Psoas muscle (tissue), 8 donors: Measurements from ENCODE around the gene TBCK. TPM values are rescaled to one million over a fixed set of nuclear protein-coding genes. Genes with fewer than 3 reads are reported as not detected.

Experiments
- ATAC-seq, 4 donors: fragments of 200-7000 bp; cut with Tn5 transposase; one replicate each; pipeline ENCODE4 v1.9.1; 2020; ENCODE audit warnings: moderate library complexity in 3 of 4, mild to moderate bottlenecking in 2 of 4
- DNase-seq, 2 donors: peaks; one replicate each; pipeline ENCODE4 v3.0.0-alpha.2; 2020
- H3K27ac ChIP-seq: fragments of 200-600 bp; one replicate; pipeline ENCODE4 v1.8.0; 2022
- H3K27me3 ChIP-seq, 3 donors: fragments of 200-600 bp in 1 of 3; one replicate each; pipeline versions ENCODE4 v1.6.1 to v1.8.0; 2013 to 2022; ENCODE audit warnings: low read length in 2 of 3, mild to moderate bottlenecking in 2 of 3, moderate library complexity in 1 of 3; ENCODE audit not compliant: insufficient read depth in 3 of 3
- H3K36me3 ChIP-seq, 2 donors: fragments of 200-600 bp in 1 of 2; one replicate each; pipeline versions ENCODE4 v1.6.1 to v1.8.0; 2013 to 2022; ENCODE audit warnings: low read depth in 1 of 2, mild to moderate bottlenecking in 1 of 2, moderate library complexity in 1 of 2; ENCODE audit not compliant: insufficient read depth in 1 of 2
- H3K4me1 ChIP-seq: fragments of 200-600 bp; one replicate; pipeline ENCODE4 v1.8.0; 2022
- H3K4me3 ChIP-seq: fragments of 200-600 bp; one replicate; pipeline ENCODE4 v1.8.0; 2022; ENCODE audit warnings: mild to moderate bottlenecking
- H3K9me3 ChIP-seq: fragments of 200-600 bp; one replicate; pipeline ENCODE4 v1.8.0; 2022
- WGBS, 3 donors: extraction: QIAGEN DNeasy Blood & Tissue Kit; methylation state at CpG; one replicate each; pipeline versions ENCODE4 v1.1.6 to v1.1.7; 2013; 5-methylcytosine and 5-hydroxymethylcytosine counted together
- intact Hi-C, 2 donors: fragments of 100-400 bp; cut with DNase I; formaldehyde crosslinking; loops; one replicate each; pipeline versions ENCODE4 v1.11.0 to v1.14.2; 2022
- polyA plus RNA-seq, 3 donors: library from polyadenylated mRNA; stranded (reverse); fragments of 200-250 nt; gene quantifications; one replicate each; pipeline ENCODE4 v1.2.3, GENCODE V29; 2013
- total RNA-seq, 4 donors: library from RNA; stranded (reverse); fragmentation: NEBNext Ultra II Directional in 2 of 4; extraction: Animal tissue kit (Norgen Biotek cat#: 25700) in 2 of 4; gene quantifications; one replicate each; pipeline versions ENCODE4 v1.2.1 to v1.2.4, GENCODE V29; 2021 to 2023
- TF ChIP-seq, protein P1 (sequence below): fragments of 200-600 bp; IDR thresholded peaks from one replicate; pipeline ENCODE4 v1.8.0; 2022; ENCODE audit warnings: antibody characterized with exemption
- donor health status: healthy with polysubstance abuse.
- donor health status: DM: no; HTN: no; CAD: no; lungs with moderate emphysema.
- donor health status: Bipolar disorder and iron deficiency.
- donor health status: healthy.
- donor health status: DM: yes; HTN: yes; CAD: no.
- donor health status: DM: no; HTN: no; CAD: no.
- donor health status: DM: no; HTN: no; CAD: no.
- donor health status: DM: yes; HTN: yes; CAD: no.

The TBCK gene
- total and polyA plus RNA-seq, 7 donors: 1.9 to 16.8 (median 9.7) TPM

- intact Hi-C loops: no loop called here
- Histone ChIP-seq H3K27me3 (no peaks in the 10 kb centered on the region), H3K27ac (no peak overlapping the region), H3K4me3 (no peak overlapping the region), H3K9me3 (peaks cover 6% of the 10 kb centered on the region), H3K36me3 (peaks cover 0 to 46% of the 10 kb centered on the region in 2 donors), H3K4me1 (no peaks in the 10 kb centered on the region)
- WGBS, 3 donors: 92 to 93% (median 93%) methylated on average over 1 of the region's 1 CpG
- ATAC-seq (no peak), DNase-seq (no peak)
- TF ChIP-seq, protein P1, sequence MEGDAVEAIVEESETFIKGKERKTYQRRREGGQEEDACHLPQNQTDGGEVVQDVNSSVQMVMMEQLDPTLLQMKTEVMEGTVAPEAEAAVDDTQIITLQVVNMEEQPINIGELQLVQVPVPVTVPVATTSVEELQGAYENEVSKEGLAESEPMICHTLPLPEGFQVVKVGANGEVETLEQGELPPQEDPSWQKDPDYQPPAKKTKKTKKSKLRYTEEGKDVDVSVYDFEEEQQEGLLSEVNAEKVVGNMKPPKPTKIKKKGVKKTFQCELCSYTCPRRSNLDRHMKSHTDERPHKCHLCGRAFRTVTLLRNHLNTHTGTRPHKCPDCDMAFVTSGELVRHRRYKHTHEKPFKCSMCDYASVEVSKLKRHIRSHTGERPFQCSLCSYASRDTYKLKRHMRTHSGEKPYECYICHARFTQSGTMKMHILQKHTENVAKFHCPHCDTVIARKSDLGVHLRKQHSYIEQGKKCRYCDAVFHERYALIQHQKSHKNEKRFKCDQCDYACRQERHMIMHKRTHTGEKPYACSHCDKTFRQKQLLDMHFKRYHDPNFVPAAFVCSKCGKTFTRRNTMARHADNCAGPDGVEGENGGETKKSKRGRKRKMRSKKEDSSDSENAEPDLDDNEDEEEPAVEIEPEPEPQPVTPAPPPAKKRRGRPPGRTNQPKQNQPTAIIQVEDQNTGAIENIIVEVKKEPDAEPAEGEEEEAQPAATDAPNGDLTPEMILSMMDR: no peak
Observed at GRCh38 chr4:106344647-106344970, 28.6 kb upstream of the TBCK start.

GRCh38 chr4:106343865-106344646 is 28.0 kb upstream of the TBCK start:
- H3K4me1 ChIP-seq: no peaks in the 10 kb centered on the region
- TF ChIP-seq, protein P1: no peak
- intact Hi-C loops: no loop called here
- no peaks in the 10 kb centered on the region for H3K27me3 ChIP-seq
- WGBS, 3 donors: 96 to 100% (median 96%) methylated on average over 2 of the region's 2 CpGs
- peaks cover 6% of the 10 kb centered on the region for H3K9me3 ChIP-seq
- H3K36me3 ChIP-seq: peaks cover 0 to 45% of the 10 kb centered on the region in 2 donors
- no peak for ATAC-seq
- DNase-seq: no peak
- no peak overlapping the region for H3K4me3 ChIP-seq
- no peak overlapping the region for H3K27ac ChIP-seq

- 90 to 97% (median 97%) methylated on average over 1 of the region's 1 CpG for WGBS, 3 donors
- Histone ChIP-seq H3K27me3 (no peaks in the 10 kb centered on the region), H3K27ac (no peak overlapping the region), H3K4me1 (no peaks in the 10 kb centered on the region), H3K4me3 (no peak overlapping the region), H3K9me3 (peaks cover 6% of the 10 kb centered on the region), H3K36me3 (peaks cover 8 to 49% of the 10 kb centered on the region in 2 donors)
- TF ChIP-seq, protein P1: no peak
- intact Hi-C loops: no loop called here
- DNase-seq (no peak), ATAC-seq (no peak)
Observed at GRCh38 chr4:106340774-106341173, 24.8 kb upstream of the TBCK start.

DNA sequence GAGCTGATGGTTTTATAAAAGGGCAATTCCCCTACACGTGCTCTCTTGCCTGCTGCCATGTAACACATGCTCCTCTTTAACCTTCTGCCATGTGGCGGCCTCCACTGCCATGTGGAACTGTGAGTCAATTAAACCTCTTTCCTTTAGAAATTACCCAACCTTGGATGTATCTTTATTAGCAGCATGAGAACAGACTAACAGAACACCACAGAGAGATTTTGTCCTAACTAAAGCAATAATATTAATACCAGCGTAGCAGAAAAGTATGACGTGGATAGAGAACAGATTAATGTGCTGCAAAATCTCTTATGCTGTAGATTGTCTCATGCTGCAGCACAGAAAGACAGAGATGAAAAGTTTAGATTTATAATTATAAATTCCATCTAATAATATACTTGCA is 23.4 kb upstream of the TBCK start:
- 91 to 93% (median 92%) methylated on average over 4 of the region's 4 CpGs for WGBS, 3 donors

More for the DNA sequence above, 23.4 kb upstream of the TBCK start:
- H3K9me3 ChIP-seq: peaks cover 6% of the 10 kb centered on the region
- H3K27ac ChIP-seq: no peak overlapping the region
- intact Hi-C loops: no loop called here
- no peak for DNase-seq
- H3K4me3 ChIP-seq: no peak overlapping the region
- H3K4me1 ChIP-seq: no peaks in the 10 kb centered on the region
- TF ChIP-seq, protein P1: no peak
- peaks cover 8 to 62% of the 10 kb centered on the region in 2 donors for H3K36me3 ChIP-seq
- ATAC-seq: no peak
- H3K27me3 ChIP-seq: no peaks in the 10 kb centered on the region
